Right atrium auricular region (tissue), 2 donors: Measurements from ENCODE around the gene ZNF197. TPM values are rescaled to one million over a fixed set of nuclear protein-coding genes. Genes with fewer than 3 reads are reported as not detected.
"Not testable (repeated sequence)": the region's sequence is repeated elsewhere in the genome, so short reads cannot be mapped to it uniquely, and the experiment has no call there.

ENCODE experiments used
- DNase-seq: peaks from one replicate; pipeline ENCODE4 v3.0.0-alpha.2; 2019; ENCODE audit warnings: low spot score
- H3K27ac ChIP-seq, 2 donors: fragments of 200-600 bp; sonication (generic); 1 replicate in 1 of 2; 2 replicates in 1 of 2; pipeline ENCODE4 v1.5.1; 2016 to 2019
- H3K27me3 ChIP-seq, 2 donors: fragments of 200-600 bp; sonication (generic); one replicate each; pipeline versions ENCODE4 v1.5.1 to v1.6.0; 2017 to 2019
- H3K36me3 ChIP-seq: fragments of 200-600 bp; sonication (generic); one replicate; pipeline ENCODE4 v1.5.1; 2016
- H3K4me1 ChIP-seq, 2 donors: fragments of 200-600 bp; sonication (generic); one replicate each; pipeline versions ENCODE4 v1.5.1 to v1.6.0; 2017 to 2019
- H3K4me3 ChIP-seq, 2 donors: fragments of 200-600 bp; sonication (generic); 1 replicate in 1 of 2; 2 replicates in 1 of 2; pipeline ENCODE4 v1.5.1; 2017 to 2019; ENCODE audit warnings: mild to moderate bottlenecking in 1 of 2, moderate library complexity in 1 of 2
- H3K9me3 ChIP-seq, 2 donors: fragments of 200-600 bp; sonication (generic); one replicate each; pipeline ENCODE4 v1.5.1; 2019
- CTCF ChIP-seq, 2 donors: fragments of 200-600 bp; sonication (generic); IDR thresholded peaks; one replicate each; pipeline ENCODE4 v1.5.1; 2019; ENCODE audit warnings: antibody characterized with exemption in 2 of 2
- total RNA-seq, 2 donors: library from RNA; depleted of rRNA; stranded (reverse); fragments of >200 nt; gene quantifications; one replicate each; pipeline ENCODE4 v1.1.0, GENCODE V29; 2016

ZNF197 gene
- total RNA-seq, result 10 to 100 TPM; 11.8 to 12.3 TPM

- peak; percentile 91 for DNase-seq
- Histone ChIP-seq H3K4me3 (peak within 1 kb of the TSS; percentile 73 to 93), H3K9me3 (no peaks in the 10 kb centered on the region), H3K27me3 (no peaks in the 10 kb centered on the region), H3K36me3 (no peaks in the 10 kb centered on the region), H3K4me1 (peaks cover 0 to 34% of the 10 kb centered on the region in 2 donors), H3K27ac (peak within 1 kb of the TSS; percentile 88 to 93)
- TF ChIP-seq CTCF (IDR thresholded peaks at IDR 0.05), result peak in 1 of 2 donors; percentile 61
Observed at GRCh38 chr3:44624749-44625480, at the start of gene ZNF197. TSS of gene ZNF197 (plus strand) at chr3:44625036. CDS start at chr3:44629155, 4,119 bp downstream.

GRCh38 chr3:44576613-44577012 lies 48.2 kb upstream of the ZNF197 start:
- no peaks in the 10 kb centered on the region for H3K36me3 ChIP-seq
- no peak overlapping the region for H3K27ac ChIP-seq
- H3K27me3 ChIP-seq, result no peaks in the 10 kb centered on the region
- no peak overlapping the region for H3K4me3 ChIP-seq
- DNase-seq, result no peak
- TF ChIP-seq CTCF (IDR thresholded peaks at IDR 0.05), result no peak
- H3K4me1 ChIP-seq, result no peaks in the 10 kb centered on the region
- H3K9me3 ChIP-seq, result peaks cover 0 to 5% of the 10 kb centered on the region in 2 donors

- not testable (repeated sequence) for H3K27me3 ChIP-seq, H3K4me1 ChIP-seq, H3K4me3 ChIP-seq, H3K9me3 ChIP-seq, H3K36me3 ChIP-seq, DNase-seq, H3K27ac ChIP-seq
Observed at GRCh38 chr3:44577354-44577952, 47.4 kb upstream of the ZNF197 start.

- H3K27me3 ChIP-seq, H3K9me3 ChIP-seq, H3K4me3 ChIP-seq, H3K27ac ChIP-seq, H3K4me1 ChIP-seq, DNase-seq, H3K36me3 ChIP-seq: not testable (repeated sequence)
Observed at GRCh38 chr3:44578316-44578715, 46.5 kb upstream of the ZNF197 start.

GRCh38 chr3:44578924-44579515 lies 45.8 kb upstream of the ZNF197 start:
- not testable (repeated sequence) for DNase-seq, H3K27me3 ChIP-seq, H3K27ac ChIP-seq, H3K4me1 ChIP-seq, H3K4me3 ChIP-seq, H3K9me3 ChIP-seq, H3K36me3 ChIP-seq

- not testable (repeated sequence) for H3K36me3 ChIP-seq, H3K27me3 ChIP-seq, DNase-seq, H3K9me3 ChIP-seq, H3K4me3 ChIP-seq, H3K4me1 ChIP-seq, H3K27ac ChIP-seq
Observed at GRCh38 chr3:44579749-44580148, 45.1 kb upstream of the ZNF197 start.

- not testable (repeated sequence) for DNase-seq, H3K4me3 ChIP-seq, H3K27me3 ChIP-seq, H3K9me3 ChIP-seq, H3K27ac ChIP-seq, H3K36me3 ChIP-seq
- peaks cover 0 to 16% of the 10 kb centered on the region in 2 donors for H3K4me1 ChIP-seq
Observed at GRCh38 chr3:44580971-44581370, 43.9 kb upstream of the ZNF197 start.

GRCh38 chr3:44584646-44585501 lies 40.0 kb upstream of the ZNF197 start, which contains the start of gene ZNF660:
TSS of gene ZNF660 (plus strand) at chr3:44584964. CDS start at chr3:44594194, 9,230 bp downstream.
- no peak for TF ChIP-seq CTCF (IDR thresholded peaks at IDR 0.05)
- Histone ChIP-seq H3K27ac (peak within 1 kb of the TSS; percentile 54 to 67), H3K4me3 (peak within 1 kb of the TSS; percentile 51 to 70), H3K27me3 (no peaks in the 10 kb centered on the region), H3K36me3 (no peaks in the 10 kb centered on the region), H3K9me3 (no peaks in the 10 kb centered on the region), H3K4me1 (peaks cover 0 to 19% of the 10 kb centered on the region in 2 donors)
- peak; percentile 64 for DNase-seq
